Liver (tissue), 3 donors: Measurements from ENCODE around the gene GRXCR2.

Source experiments
- ATF3 ChIP-seq: IDR thresholded peaks from 2 replicates; pipeline ENCODE4 v1.6.1; 2016; ENCODE audit warnings: antibody characterized with exemption
- CTCF ChIP-seq: fragments of 150-350 bp; IDR thresholded peaks from 2 replicates; pipeline ENCODE4 v1.5.1; 2017; ENCODE audit warnings: improper control_type of control experiment, low read depth, low read length; ENCODE audit not compliant: missing input control
- EGR1 ChIP-seq, 2 donors: IDR thresholded peaks; 2 replicates each; pipeline ENCODE4 v1.6.1; 2016 to 2018; ENCODE audit warnings: antibody characterized with exemption in 2 of 2, low read depth in 2 of 2
- GABPA ChIP-seq, 2 donors: IDR thresholded peaks in 1 of 2; conservative IDR thresholded peaks in 1 of 2; 2 replicates each; pipeline ENCODE4 v1.6.1; 2016; ENCODE audit warnings: antibody characterized with exemption in 2 of 2, mild to moderate bottlenecking in 1 of 2, moderate library complexity in 1 of 2
- JUND ChIP-seq, 2 donors: IDR thresholded peaks; 2 replicates each; pipeline ENCODE4 v1.6.1; 2016; ENCODE audit warnings: antibody characterized with exemption in 2 of 2
- MAX ChIP-seq: IDR thresholded peaks from 2 replicates; pipeline ENCODE4 v1.6.1; 2016; ENCODE audit warnings: antibody characterized with exemption
- RAD21 ChIP-seq, 2 donors: IDR thresholded peaks; 2 replicates each; pipeline ENCODE4 v1.6.1; 2016; ENCODE audit warnings: antibody characterized with exemption in 2 of 2, mild to moderate bottlenecking in 2 of 2
- REST ChIP-seq: IDR thresholded peaks from 2 replicates; pipeline ENCODE4 v1.6.1; 2016; ENCODE audit warnings: antibody characterized with exemption, mild to moderate bottlenecking
- SP1 ChIP-seq: IDR thresholded peaks from 2 replicates; pipeline ENCODE4 v1.6.1; 2018; ENCODE audit warnings: antibody characterized with exemption, mild to moderate bottlenecking
- TAF1 ChIP-seq: conservative IDR thresholded peaks from 2 replicates; pipeline ENCODE4 v1.6.1; 2016; ENCODE audit warnings: antibody characterized with exemption, mild to moderate bottlenecking
- donor health status: healthy.
- donor health status: healthy.

- TF ChIP-seq EGR1 (IDR thresholded peaks at IDR 0.05; ENCODE audit: low read depth in 2 of 2) = no peak
- no peak for TF ChIP-seq CTCF
- no peak for TF ChIP-seq REST
- TF ChIP-seq MAX = no peak
- no peak for TF ChIP-seq TAF1
- no peak for TF ChIP-seq SP1
- no peak for TF ChIP-seq GABPA (IDR thresholded peaks at IDR 0.05 in 1 of 2, conservative IDR thresholded peaks at IDR 0.05 in 1 of 2)
- no peak for TF ChIP-seq RAD21 (IDR thresholded peaks at IDR 0.05)
- no peak for TF ChIP-seq ATF3
- no peak for TF ChIP-seq JUND (IDR thresholded peaks at IDR 0.05)
Measured at GRCh38 chr5:145840458-145841132, 32.2 kb downstream of the GRXCR2 start.
